GM06990 (cell line): ENCODE results near the gene IMPDH2.

Source experiments
- DNase-seq: peaks from one replicate; pipeline ENCODE4 v3.0.0-alpha.2; 2011; ENCODE audit not compliant: insufficient read length; ENCODE audit errors: extremely low read depth
- H3K27me3 ChIP-seq: replicated peaks from 2 replicates; pipeline ENCODE4 v1.6.0; 2011; ENCODE audit warnings: low read length; ENCODE audit not compliant: control insufficient read depth, insufficient read depth
- H3K36me3 ChIP-seq: 2 replicates; pipeline ENCODE4 v1.5.1; 2011; ENCODE audit warnings: low read length; ENCODE audit not compliant: control insufficient read depth, insufficient read depth
- H3K4me3 ChIP-seq: replicated peaks from 2 replicates; pipeline ENCODE4 v1.5.1; 2011; ENCODE audit warnings: low read depth, mild to moderate bottlenecking, control low read depth, low read length
- TF ChIP-seq, protein P1 (sequence below): IDR thresholded peaks from 2 replicates; pipeline ENCODE4 v1.5.1; 2011; ENCODE audit warnings: low read length, control low read depth, mild to moderate bottlenecking, inconsistent platforms; ENCODE audit not compliant: insufficient read depth, poor library complexity, severe bottlenecking

The IMPDH2 gene

GRCh38 chr3:49020330-49021212, 8.6 kb downstream of the IMPDH2 start:
- TF ChIP-seq, protein P1, sequence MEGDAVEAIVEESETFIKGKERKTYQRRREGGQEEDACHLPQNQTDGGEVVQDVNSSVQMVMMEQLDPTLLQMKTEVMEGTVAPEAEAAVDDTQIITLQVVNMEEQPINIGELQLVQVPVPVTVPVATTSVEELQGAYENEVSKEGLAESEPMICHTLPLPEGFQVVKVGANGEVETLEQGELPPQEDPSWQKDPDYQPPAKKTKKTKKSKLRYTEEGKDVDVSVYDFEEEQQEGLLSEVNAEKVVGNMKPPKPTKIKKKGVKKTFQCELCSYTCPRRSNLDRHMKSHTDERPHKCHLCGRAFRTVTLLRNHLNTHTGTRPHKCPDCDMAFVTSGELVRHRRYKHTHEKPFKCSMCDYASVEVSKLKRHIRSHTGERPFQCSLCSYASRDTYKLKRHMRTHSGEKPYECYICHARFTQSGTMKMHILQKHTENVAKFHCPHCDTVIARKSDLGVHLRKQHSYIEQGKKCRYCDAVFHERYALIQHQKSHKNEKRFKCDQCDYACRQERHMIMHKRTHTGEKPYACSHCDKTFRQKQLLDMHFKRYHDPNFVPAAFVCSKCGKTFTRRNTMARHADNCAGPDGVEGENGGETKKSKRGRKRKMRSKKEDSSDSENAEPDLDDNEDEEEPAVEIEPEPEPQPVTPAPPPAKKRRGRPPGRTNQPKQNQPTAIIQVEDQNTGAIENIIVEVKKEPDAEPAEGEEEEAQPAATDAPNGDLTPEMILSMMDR: no peak
- peak overlapping the region; percentile 95 for H3K4me3 ChIP-seq
- H3K27me3 ChIP-seq: no peaks in the 10 kb centered on the region
- peaks cover 27% of the 10 kb centered on the region for H3K36me3 ChIP-seq
- DNase-seq: peak; percentile 68

DNA sequence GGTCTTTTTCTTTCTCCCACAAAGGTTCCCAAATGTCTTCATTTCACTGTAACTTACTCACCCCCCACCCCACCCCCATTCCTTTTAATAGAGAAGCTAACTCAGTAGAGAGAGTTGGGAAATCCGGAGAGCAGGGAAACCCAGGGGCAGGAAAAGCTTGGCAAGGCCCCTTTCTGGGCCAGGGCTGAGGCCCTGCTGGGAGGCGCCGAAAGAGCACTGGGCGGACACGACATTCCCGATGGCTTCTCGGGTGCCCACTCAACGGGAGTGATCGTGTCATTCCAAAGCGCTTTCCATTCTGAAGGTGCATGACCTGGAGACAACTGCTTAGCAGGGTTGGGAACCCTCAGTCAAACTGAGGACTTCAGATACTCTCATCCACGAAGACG, 9.3 kb downstream of the IMPDH2 start:
- no peak for DNase-seq
- H3K27me3 ChIP-seq: no peaks in the 10 kb centered on the region
- H3K36me3 ChIP-seq: peaks cover 27% of the 10 kb centered on the region
- H3K4me3 ChIP-seq: peak overlapping the region; percentile 95
- TF ChIP-seq, protein P1: no peak

DNA sequence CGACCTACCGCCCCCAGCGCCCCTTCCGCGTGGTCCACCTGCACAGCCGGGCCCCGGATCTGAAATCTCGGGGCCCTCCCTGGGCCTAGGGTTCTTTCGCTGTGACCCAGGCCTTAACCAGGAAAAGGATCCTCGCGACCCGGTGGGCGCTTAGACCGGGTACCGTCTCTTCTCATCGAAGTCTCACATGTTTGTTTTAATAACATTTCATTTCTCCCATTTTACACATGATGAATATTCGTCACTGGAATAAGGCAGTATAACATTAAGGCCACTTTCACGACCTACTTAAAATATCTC, 10.5 kb downstream of the IMPDH2 start:
- TF ChIP-seq, protein P1: no peak
- peak overlapping the region; percentile 95 for H3K4me3 ChIP-seq
- no peaks in the 10 kb centered on the region for H3K27me3 ChIP-seq
- DNase-seq: no peak
- H3K36me3 ChIP-seq: peaks cover 28% of the 10 kb centered on the region

DNA sequence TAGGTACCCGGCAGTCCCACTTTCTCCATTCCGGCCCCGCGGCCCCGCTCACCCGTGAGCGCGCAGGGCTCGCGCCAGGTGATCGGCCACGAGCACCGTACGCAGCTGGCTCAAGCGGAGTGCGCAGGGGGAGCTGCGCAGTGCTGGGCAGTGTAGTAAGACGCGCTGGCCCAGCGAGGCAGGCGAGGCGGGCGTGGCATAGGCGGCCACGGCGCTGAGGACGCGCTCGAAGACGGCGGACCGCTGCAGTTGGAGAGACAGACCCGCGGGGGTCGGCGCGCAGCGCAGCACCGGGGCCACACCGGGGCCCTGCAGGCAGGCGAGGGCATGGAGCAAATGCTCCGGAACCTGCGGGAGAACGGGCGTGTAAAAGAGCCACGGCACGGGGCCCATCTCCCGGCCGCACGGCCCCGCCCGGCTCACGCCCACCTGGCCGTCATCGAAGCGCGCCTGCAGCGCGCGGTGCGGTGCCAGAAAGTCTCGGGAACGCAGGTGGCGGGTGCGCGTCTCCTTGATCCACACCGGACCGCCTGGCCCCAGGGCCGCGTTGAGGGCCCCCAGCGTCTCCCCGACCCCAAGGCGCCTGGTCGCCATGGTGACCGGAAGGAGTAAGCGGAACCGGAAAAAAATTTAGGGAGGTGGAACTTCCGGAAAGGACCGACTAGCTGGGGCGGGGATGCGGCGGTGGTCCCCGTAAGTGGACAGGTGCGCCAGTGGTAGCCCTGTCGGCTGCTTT, 11.1 kb downstream of the IMPDH2 start, which contains the start of gene DALRD3:
Gene DALRD3 (minus strand): TSS at position 610 of the 736 bp plus-strand sequence. CDS start 16 bp downstream, at position 594.
- Histone ChIP-seq H3K27me3 (no peaks in the 10 kb centered on the region), H3K36me3 (peaks cover 30% of the 10 kb centered on the region), H3K4me3 (peak within 1 kb of the TSS; percentile 95)
- TF ChIP-seq, protein P1: no peak
- DNase-seq: peak; percentile 81

GRCh38 chr3:49017229-49017970, 11.8 kb downstream of the IMPDH2 start:
- H3K36me3 ChIP-seq: peaks cover 33% of the 10 kb centered on the region
- no peaks in the 10 kb centered on the region for H3K27me3 ChIP-seq
- H3K4me3 ChIP-seq: peak overlapping the region; percentile 95
- TF ChIP-seq, protein P1: no peak
- no peak for DNase-seq
